ENCODE results near the gene S100A5. TPM values are rescaled to one million over a fixed set of nuclear protein-coding genes. Genes with fewer than 3 reads are reported as not detected.
A peak's percentile ranks its signal among the peaks of the same experiment; 100 is the strongest.

The S100A5 gene
- total and polyA plus RNA-seq, 9 of the 15 experiments (the other 6 are each of a cell fraction or from before 2014, with no cell fraction given): 0.56 to 1.4 (median 0.64) TPM; not detected in 5

GRCh38 chr1:153545067-153546055 lies 4.6 kb upstream of the S100A5 start, which contains the start of gene S100A4 (continued):
- TF ChIP-seq ZBTB49 (CRISPR knock-in tag; IDR thresholded peaks at IDR 0.05; ENCODE audit: borderline replicate concordance) (no peak), NR4A1 (CRISPR knock-in tag; IDR thresholded peaks at IDR 0.05) (no peak), NR4A1 (tag; IDR thresholded peaks at IDR 0.05) (no peak), ZNF444 (CRISPR knock-in tag; IDR thresholded peaks at IDR 0.05) (no peak), MBD2 (IDR thresholded peaks at IDR 0.05; ENCODE audit: borderline replicate concordance, low read depth) (0 out of 2 replicates have a peak, but pooled peaks have one; percentile 39), DEAF1 (CRISPR knock-in tag; IDR thresholded peaks at IDR 0.05) (no peak), E2F3 (CRISPR knock-in tag; IDR thresholded peaks at IDR 0.05) (0 out of 2 replicates have a peak, but pooled peaks have one; percentile 5), ZNF445 (CRISPR knock-in tag; IDR thresholded peaks at IDR 0.05; ENCODE audit: low read depth) (no peak), NFIC (IDR thresholded peaks at IDR 0.05) (peak; percentile 76)
- TF ChIP-seq, protein P1, sequence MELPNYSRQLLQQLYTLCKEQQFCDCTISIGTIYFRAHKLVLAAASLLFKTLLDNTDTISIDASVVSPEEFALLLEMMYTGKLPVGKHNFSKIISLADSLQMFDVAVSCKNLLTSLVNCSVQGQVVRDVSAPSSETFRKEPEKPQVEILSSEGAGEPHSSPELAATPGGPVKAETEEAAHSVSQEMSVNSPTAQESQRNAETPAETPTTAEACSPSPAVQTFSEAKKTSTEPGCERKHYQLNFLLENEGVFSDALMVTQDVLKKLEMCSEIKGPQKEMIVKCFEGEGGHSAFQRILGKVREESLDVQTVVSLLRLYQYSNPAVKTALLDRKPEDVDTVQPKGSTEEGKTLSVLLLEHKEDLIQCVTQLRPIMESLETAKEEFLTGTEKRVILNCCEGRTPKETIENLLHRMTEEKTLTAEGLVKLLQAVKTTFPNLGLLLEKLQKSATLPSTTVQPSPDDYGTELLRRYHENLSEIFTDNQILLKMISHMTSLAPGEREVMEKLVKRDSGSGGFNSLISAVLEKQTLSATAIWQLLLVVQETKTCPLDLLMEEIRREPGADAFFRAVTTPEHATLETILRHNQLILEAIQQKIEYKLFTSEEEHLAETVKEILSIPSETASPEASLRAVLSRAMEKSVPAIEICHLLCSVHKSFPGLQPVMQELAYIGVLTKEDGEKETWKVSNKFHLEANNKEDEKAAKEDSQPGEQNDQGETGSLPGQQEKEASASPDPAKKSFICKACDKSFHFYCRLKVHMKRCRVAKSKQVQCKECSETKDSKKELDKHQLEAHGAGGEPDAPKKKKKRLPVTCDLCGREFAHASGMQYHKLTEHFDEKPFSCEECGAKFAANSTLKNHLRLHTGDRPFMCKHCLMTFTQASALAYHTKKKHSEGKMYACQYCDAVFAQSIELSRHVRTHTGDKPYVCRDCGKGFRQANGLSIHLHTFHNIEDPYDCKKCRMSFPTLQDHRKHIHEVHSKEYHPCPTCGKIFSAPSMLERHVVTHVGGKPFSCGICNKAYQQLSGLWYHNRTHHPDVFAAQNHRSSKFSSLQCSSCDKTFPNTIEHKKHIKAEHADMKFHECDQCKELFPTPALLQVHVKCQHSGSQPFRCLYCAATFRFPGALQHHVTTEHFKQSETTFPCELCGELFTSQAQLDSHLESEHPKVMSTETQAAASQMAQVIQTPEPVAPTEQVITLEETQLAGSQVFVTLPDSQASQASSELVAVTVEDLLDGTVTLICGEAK (IDR thresholded peaks at IDR 0.05): peak; percentile 11; the same call in 1 of the 2 replicates
- TF ChIP-seq, protein P1 (CRISPR knock-in tag; IDR thresholded peaks at IDR 0.05): no peak
- TF ChIP-seq, protein P2, sequence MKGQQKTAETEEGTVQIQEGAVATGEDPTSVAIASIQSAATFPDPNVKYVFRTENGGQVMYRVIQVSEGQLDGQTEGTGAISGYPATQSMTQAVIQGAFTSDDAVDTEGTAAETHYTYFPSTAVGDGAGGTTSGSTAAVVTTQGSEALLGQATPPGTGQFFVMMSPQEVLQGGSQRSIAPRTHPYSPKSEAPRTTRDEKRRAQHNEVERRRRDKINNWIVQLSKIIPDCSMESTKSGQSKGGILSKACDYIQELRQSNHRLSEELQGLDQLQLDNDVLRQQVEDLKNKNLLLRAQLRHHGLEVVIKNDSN (CRISPR knock-in tag; IDR thresholded peaks at IDR 0.05): no peak

Measured in K562 (cell line).